ENCODE measurements around the gene SLC4A5.
"Not testable (repeated sequence)": the region's sequence is repeated elsewhere in the genome, so short reads cannot be mapped to it uniquely, and the experiment has no call there.

The SLC4A5 gene

GRCh38 chr2:74249406-74250122, 93.7 kb downstream of the SLC4A5 start:
- no peak overlapping the region for H3K4me3 ChIP-seq (ENCODE audit: low read length)
- no peak for DNase-seq (ENCODE audit: low read depth, low spot score)

- DNase-seq (ENCODE audit: low read depth, low spot score) = no peak
- no peak overlapping the region for H3K4me3 ChIP-seq (ENCODE audit: low read length)
Observed at GRCh38 chr2:74246496-74247195, 96.6 kb downstream of the SLC4A5 start.

GRCh38 chr2:74244286-74244685, 98.9 kb downstream of the SLC4A5 start:
- no peak for DNase-seq (ENCODE audit: low read depth, low spot score)
- H3K4me3 ChIP-seq (ENCODE audit: low read length) = no peak overlapping the region

GRCh38 chr2:74242354-74243071, 100.7 kb downstream of the SLC4A5 start:
- no peak overlapping the region for H3K4me3 ChIP-seq (ENCODE audit: low read length)
- DNase-seq (ENCODE audit: low read depth, low spot score) = no peak

GRCh38 chr2:74239346-74239745, 103.9 kb downstream of the SLC4A5 start:
- no peak for DNase-seq (ENCODE audit: low read depth, low spot score)
- no peak overlapping the region for H3K4me3 ChIP-seq (ENCODE audit: low read length)

- no peak for DNase-seq (ENCODE audit: low read depth, low spot score)
- H3K4me3 ChIP-seq (ENCODE audit: low read length) = no peak overlapping the region
Observed at GRCh38 chr2:74238879-74239278, 104.3 kb downstream of the SLC4A5 start.

- no peak overlapping the region for H3K4me3 ChIP-seq (ENCODE audit: low read length)
Observed at GRCh38 chr2:74235041-74235440, 108.2 kb downstream of the SLC4A5 start.

GRCh38 chr2:74233648-74234047, 109.6 kb downstream of the SLC4A5 start:
- H3K4me3 ChIP-seq (ENCODE audit: low read length) = no peak overlapping the region
- no peak for DNase-seq (ENCODE audit: low read depth, low spot score)

More at GRCh38 chr2:74235041-74235440, 108.2 kb downstream of the SLC4A5 start:
- no peak for DNase-seq (ENCODE audit: low read depth, low spot score)

GRCh38 chr2:74232426-74232825, 110.8 kb downstream of the SLC4A5 start:
- DNase-seq (ENCODE audit: low read depth, low spot score) = no peak
- no peak overlapping the region for H3K4me3 ChIP-seq (ENCODE audit: low read length)

- not testable (repeated sequence) for DNase-seq (ENCODE audit: low read depth, low spot score); H3K4me3 ChIP-seq (ENCODE audit: low read length)
Observed at GRCh38 chr2:74229865-74230264, 113.4 kb downstream of the SLC4A5 start.

- H3K4me3 ChIP-seq (ENCODE audit: low read length) = no peak overlapping the region
- DNase-seq (ENCODE audit: low read depth, low spot score) = no peak
Observed at GRCh38 chr2:74228772-74229171, 114.4 kb downstream of the SLC4A5 start.

- no peak overlapping the region for H3K4me3 ChIP-seq (ENCODE audit: low read length)
- DNase-seq (ENCODE audit: low read depth, low spot score) = no peak
Observed at GRCh38 chr2:74227646-74228045, 115.6 kb downstream of the SLC4A5 start.

GRCh38 chr2:74226648-74227213, 116.5 kb downstream of the SLC4A5 start:
- no peak for DNase-seq (ENCODE audit: low read depth, low spot score)

GRCh38 chr2:74225698-74226459, 117.3 kb downstream of the SLC4A5 start:
- DNase-seq (ENCODE audit: low read depth, low spot score) = no peak
- no peak overlapping the region for H3K4me3 ChIP-seq (ENCODE audit: low read length)

More at GRCh38 chr2:74226648-74227213, 116.5 kb downstream of the SLC4A5 start:
- H3K4me3 ChIP-seq (ENCODE audit: low read length) = no peak overlapping the region

- H3K4me3 ChIP-seq (ENCODE audit: low read length) = no peak overlapping the region
- DNase-seq (ENCODE audit: low read depth, low spot score) = no peak
Observed at GRCh38 chr2:74223941-74224770, 119.1 kb downstream of the SLC4A5 start.

GRCh38 chr2:74222300-74222650, 120.9 kb downstream of the SLC4A5 start:
- H3K4me3 ChIP-seq (ENCODE audit: low read length) = no peak overlapping the region
- no peak for DNase-seq (ENCODE audit: low read depth, low spot score)

GRCh38 chr2:74221604-74222299, 121.5 kb downstream of the SLC4A5 start:
- no peak for DNase-seq (ENCODE audit: low read depth, low spot score)

GRCh38 chr2:74221091-74221490, 122.1 kb downstream of the SLC4A5 start:
- no peak for DNase-seq (ENCODE audit: low read depth, low spot score)
- H3K4me3 ChIP-seq (ENCODE audit: low read length) = no peak overlapping the region

More at GRCh38 chr2:74221604-74222299, 121.5 kb downstream of the SLC4A5 start:
- no peak overlapping the region for H3K4me3 ChIP-seq (ENCODE audit: low read length)

Data from Jurkat, Clone E6-1 (cell line).